Activated T-cell treated with anti-CD3 and anti-CD28 coated beads, Interleukin-2, amount 50 U/mL, for 1 hour (primary cell): ENCODE measurements around the gene TDRD1.

Experiments
- DNase-seq: peaks from one replicate; pipeline ENCODE4 v3.0.0-alpha.2; 2020

Gene TDRD1

DNA sequence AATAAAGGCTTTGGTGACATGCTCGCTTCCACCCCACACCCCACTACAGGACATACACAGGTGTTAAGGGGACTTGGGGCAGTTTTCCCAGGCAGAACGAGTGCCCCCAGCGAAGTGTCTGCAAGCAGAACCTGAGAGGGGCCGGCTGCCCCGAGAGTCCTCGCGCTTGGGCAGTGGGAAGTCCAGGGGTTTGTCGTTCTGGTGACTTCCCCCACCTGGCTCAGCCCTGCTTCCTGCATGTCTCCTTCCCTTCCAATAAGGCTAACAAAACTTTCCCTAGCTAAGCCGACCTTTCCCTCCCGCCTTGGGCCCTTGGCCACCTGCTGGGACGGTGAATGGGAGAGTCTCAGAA, 60.8 kb downstream of the TDRD1 start:
- DNase-seq, result no peak

DNA sequence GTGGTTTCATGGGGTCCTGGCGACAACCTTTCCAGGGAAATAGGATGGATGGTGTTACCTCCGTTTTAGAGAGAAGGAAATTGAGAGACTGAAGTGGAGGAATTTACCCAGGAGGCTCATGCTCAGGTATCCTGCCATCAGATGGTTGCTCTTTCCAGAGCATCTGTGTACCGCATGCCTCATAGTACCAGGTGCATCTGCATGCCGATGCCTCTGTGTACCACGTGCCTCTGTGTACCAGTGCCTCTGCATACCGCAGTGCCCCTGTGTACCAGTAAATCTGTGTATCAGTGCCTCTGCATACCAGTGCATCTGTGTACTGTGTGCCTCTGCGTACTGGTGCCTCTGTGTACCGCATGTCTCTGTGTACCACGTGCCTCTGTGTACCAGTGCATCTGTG, 63.1 kb downstream of the TDRD1 start:
- no peak for DNase-seq

GRCh38 chr10:114243661-114244060, 64.5 kb downstream of the TDRD1 start:
- DNase-seq, result no peak

GRCh38 chr10:114244126-114244525, 65.0 kb downstream of the TDRD1 start:
- no peak for DNase-seq

DNA sequence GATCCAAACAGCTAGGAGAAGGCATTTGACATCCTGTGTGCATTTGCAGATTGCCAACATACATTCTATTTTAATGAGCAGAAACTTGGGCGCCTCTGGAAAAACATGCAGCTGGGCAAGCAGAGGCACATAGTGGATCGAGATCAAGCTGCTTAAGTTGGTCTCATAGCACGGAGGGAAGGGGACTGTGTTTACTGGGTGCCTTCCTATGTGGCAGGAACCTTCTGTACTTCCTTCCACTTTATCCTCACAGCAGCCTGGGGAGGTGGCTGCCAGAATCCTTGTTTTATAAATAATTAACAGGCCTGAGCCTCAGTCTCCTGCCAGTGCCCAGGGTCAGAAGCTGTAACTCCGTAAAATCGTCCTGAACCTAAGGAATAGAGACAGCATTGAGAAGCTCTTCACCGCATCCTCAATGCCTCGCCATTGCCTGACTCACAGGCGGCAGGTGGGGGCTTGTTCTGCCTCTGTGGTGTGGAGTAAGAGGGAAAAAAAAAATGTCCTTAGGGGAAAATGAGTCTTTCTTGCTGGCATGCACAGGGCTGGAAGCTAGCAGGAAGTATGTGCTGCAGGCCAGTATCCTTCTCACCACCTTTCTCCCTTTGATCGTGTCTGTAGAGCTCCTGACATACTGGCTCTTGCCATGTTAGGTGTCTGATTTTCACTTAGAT, 66.1 kb downstream of the TDRD1 start:
- no peak for DNase-seq

DNA sequence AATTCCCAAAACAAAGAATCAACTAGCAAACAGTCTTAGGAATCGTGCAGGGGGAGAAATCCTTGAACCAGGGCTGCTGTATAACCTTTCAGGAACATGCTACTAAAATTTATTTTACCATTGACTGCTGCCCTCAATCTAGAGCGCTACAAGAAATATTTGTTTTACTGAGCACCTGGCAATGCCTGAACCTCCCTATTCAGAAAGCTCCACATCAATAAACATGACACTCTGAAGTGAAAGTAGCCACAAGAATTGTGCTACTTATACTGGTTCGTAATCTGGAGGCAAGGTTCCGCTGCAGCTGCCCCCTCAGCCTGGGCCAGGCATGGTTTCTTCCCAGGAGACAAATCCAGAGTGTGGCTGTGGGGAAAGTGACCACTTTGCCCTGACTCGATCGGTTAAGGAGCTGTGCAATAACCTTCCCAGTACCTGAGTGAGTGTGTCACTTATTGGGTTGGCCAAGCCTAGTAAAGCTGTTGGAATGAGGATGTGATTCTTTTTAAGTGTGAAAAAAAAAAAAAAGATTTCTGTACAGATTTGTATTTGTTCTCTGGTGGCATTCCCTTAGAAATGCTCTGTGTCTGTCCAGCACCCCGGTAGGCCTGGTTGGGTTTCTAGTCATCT, 67.6 kb downstream of the TDRD1 start:
- DNase-seq, result no peak

DNA sequence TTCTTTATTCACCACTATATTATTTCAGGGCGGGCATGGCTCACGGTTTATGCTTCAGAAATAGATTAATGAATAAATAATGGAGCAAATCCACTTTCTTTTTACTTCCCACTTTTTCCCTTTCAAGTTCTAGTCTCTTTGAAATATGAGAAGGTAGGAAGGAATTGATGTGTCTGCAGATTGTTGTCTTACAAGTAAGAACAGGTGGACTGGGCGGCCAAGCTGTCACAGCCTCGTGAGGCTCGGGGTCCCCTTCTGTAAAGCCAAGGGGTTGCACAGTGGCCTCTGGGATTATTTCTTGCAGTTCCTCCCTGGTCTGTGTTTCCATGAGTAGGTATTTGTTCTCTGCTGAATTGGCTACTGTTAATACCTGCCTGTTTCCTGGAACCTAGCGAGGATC, 71.1 kb downstream of the TDRD1 start:
- no peak for DNase-seq

- no peak for DNase-seq
Measured at GRCh38 chr10:114250716-114251115, 71.6 kb downstream of the TDRD1 start.

DNA sequence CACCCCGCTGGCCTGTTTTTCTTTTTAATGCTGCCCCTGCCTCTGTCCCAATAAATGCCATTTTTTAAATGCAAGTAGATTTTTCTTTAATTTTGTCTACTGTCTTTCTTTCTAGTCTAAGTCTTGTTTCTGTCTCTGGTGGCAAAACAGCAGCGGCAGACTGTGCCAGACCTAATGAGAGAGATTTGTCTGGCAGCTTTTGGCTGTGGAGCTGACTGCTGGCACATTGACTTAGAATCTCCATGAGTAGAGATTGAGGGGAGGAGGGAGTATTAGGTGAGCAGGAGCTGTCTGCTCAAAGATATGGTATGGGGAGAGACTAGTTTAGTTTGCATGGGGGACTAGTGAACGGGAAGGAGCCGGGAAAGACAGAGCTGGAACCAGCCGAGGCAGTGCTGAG, 72.9 kb downstream of the TDRD1 start:
- DNase-seq, result no peak

- no peak for DNase-seq
Measured at GRCh38 chr10:114252883-114253282, 73.7 kb downstream of the TDRD1 start.

- DNase-seq, result no peak
Measured at GRCh38 chr10:114255227-114255626, 76.1 kb downstream of the TDRD1 start.

DNA sequence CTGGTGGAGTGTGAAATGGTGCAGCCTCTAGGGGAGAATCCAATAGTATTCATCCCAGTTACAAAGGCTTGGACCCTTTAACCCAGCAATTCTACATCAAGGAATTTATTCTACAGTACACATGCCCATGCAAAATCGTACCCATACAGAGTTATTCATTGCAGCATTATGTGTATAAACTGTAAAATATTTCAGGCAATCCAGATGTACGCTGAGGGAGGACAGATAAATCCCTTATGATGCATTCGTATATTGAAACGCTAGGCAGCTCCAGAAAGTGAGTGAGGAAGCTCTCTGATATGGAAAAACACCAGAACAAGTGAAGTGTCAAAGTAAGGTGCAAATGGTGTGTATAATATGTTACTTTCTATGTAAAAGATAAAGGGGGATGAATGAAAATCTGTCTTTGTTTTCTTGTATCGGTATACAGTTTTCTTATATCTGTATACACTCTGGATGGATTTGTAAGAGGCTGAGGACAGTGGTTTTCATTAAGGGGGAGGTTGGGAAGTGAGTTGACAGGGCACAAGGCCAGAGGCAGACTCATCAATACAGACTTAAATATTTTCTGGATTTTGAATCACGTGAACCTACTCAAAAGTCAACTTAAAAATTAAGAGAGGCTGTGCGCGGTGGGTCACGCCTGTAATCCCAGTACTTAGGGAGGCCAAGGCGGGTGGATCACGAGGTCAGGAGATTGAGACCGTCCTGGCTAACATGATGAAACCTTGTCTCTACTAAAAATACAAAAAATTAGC, 77.0 kb downstream of the TDRD1 start:
- no peak for DNase-seq

- no peak for DNase-seq
Measured at GRCh38 chr10:114256822-114257221, 77.7 kb downstream of the TDRD1 start.

- DNase-seq, result no peak
Measured at GRCh38 chr10:114257498-114257897, 78.3 kb downstream of the TDRD1 start.

- DNase-seq, result no peak
Measured at GRCh38 chr10:114258274-114258840, 79.2 kb downstream of the TDRD1 start.

DNA sequence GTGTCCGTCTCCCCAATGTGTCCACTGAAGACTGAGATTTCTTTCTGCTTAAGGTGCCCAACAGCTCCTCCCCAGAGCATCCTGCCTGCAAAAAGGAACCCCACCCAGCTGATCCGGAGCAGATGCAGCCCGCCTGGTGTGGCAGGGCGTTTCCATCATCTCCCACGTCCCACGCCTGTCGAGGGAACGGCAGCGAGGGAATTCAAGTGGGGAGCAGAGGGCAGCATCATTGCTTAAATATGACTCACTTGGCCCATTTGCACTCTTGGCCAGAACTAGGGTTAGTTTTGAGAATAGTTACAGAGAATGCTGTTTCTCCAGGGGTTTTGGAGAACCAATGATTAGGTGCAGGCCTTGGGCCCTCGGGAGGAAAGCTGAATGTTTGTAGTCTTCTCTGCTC, 80.7 kb downstream of the TDRD1 start:
- DNase-seq, result no peak

DNA sequence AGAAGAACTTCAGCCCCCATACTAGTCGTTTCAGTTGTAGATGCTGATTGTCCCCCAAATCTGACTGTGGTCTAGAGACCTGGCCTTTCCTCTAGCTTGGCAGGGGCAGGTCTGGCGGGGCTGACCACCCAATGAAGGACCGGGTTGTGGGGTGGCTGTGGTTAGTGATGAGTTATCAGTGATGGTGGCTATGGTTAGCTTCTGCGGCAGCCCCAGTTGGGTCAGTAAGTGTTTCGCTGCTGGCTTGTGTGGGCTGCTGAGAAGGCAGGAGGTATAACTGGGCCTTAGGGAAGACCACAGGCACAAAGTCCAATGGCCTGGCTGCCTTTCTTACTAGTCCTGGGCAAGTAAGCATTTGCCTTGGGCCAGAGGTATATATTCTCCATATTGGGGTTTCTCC, 81.2 kb downstream of the TDRD1 start:
- DNase-seq, result no peak

- DNase-seq, result no peak
Measured at GRCh38 chr10:114261076-114261475, 81.9 kb downstream of the TDRD1 start.

- no peak for DNase-seq
Measured at GRCh38 chr10:114262496-114262895, 83.3 kb downstream of the TDRD1 start.

- no peak for DNase-seq
Measured at GRCh38 chr10:114265392-114266053, 86.4 kb downstream of the TDRD1 start.

GRCh38 chr10:114266521-114266920, 87.4 kb downstream of the TDRD1 start:
- DNase-seq, result no peak

- no peak for DNase-seq
Measured at GRCh38 chr10:114271075-114271778, 92.1 kb downstream of the TDRD1 start.

GRCh38 chr10:114271779-114272167, 92.6 kb downstream of the TDRD1 start:
- no peak for DNase-seq
